GM18499 (cell line): ENCODE measurements around the gene QPRT.
"Not testable (repeated sequence)": the region's sequence is repeated elsewhere in the genome, so short reads cannot be mapped to it uniquely, and the experiment has no call there.

Experiments used
- ATAC-seq: cut with Tn5 transposase; IDR thresholded peaks from one replicate; pipeline ENCODE4 v1.9.1; 2021; ENCODE audit warnings: moderate number of reproducible peaks; ENCODE audit not compliant: insufficient read depth, unreplicated experiment

QPRT gene

DNA sequence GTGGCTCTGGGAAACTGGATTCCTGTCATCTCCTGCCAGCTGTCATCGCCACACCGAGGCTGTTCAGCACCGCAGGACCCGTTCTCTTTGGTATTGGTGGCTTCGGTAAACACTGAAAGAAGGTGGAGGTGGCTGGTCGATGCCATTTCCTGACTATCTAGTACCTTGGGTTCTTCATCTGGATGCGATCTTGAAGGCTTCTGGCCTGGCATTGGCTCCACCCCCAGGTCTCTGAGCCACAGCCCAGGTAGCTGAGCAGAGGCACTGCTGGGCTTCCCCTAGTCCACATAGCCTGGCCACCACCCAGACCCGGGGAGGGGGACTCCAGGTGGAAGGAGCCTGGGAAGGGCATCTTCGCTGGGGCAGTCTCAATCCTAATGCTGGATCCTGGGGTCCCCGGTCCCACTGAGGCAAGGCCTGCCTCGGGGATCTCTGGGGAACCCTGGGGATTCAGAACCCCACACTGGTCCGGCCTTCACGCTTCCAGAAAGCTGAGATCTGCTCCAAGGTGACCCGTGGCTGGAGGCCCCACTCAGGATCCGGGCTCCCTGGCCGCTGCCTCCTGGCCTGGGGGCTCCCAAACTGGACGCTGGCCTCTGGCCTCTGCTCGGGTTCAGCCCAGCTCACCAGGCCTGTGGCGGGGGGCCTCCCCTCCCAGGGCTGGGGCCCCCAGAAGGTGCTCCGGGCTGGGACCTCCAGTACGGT lies 65.0 kb downstream of the QPRT start:
- ATAC-seq = no peak

DNA sequence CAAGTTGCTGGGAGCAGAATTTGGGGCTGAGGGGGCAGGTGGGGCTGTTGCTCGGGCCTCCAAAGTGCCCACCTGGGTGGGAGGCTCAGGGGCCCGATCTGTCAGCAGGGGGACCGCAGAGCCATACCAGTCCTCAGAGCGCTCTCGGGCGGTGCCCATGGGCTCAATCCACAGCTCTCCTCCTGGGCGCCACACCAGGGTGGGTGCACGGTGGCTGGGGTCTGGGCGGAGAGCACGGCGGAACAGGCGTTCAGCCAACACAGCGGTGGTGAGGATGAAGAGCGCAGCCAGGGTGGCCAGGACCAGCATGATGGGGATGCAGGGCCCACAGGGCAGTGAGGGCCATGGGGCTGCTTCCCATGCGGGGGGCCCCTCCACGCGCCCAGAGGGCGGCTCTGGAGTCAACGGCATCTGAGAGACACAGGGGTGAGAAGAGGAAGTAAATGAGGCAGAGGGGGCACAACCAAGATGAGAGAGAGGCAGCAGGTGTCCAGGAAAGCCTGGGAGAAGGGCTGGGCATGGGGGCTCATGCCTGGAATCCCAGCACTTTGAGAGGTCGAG lies 65.6 kb downstream of the QPRT start:
- no peak for ATAC-seq

DNA sequence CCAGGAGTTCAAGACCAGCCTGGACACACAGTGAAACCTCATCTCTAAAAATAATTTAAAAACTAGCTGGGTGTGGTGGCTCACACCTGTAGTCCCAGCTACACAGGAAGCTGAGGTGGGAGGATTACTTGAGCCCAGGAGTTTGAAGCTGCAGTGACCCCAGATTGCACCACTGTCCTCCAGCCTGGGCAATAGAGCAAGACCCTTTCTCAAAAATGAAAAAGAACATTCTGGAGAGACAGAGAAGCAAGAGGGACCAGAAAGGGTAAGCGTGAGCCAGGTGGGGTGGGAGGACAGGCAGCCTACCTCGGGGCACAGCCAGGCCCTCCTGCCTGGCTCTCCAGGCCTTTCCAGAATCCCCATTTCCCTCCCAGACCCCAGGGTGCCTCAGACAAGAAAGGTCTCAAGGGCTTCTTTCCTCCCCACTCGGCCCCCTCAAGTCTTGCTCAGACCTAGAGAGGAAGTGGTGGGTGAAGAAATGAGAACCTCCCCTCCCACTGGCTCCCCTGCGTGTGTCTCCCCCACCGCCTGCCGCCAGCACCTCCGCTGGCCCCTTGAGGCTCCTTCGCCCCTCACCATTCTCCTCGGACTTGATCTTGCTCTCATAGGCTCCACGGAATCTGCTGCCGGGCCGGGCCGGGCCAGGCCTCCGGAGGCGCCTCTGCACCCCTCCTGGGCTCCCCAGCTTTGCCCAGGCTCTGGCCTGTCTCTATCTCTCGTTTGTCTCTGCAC lies 66.3 kb downstream of the QPRT start:
- ATAC-seq = no peak

DNA sequence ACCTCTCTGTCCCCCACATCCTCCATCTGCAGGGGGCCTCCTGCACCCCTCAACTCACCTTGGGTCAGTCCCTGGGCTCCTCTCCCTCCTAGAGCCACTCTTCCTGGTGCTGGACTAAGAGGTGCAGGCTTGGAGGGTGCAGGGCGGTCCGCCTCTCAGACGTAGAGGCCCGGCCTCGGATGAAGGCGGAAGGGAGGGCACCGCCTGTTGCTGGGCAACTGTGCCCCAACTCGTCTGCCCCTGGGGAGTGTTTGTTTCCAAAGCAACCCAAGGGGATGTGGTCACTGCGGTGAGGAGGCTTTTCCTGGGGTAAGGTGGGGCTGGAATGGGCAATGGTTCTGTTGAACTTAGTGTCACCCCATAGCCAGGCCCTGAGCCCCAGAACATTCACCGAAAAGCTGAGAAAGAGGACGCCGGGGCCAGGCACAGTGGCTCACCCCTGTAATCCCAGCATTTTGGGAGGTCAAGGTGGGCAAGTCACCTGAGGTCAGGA lies 66.9 kb downstream of the QPRT start, which contains the start of gene C16orf54:
C16orf54 (minus strand) TSS at position 138 of the 493 bp plus-strand sequence. CDS start 1,039 bp downstream, outside the sequence.
- no peak for ATAC-seq

DNA sequence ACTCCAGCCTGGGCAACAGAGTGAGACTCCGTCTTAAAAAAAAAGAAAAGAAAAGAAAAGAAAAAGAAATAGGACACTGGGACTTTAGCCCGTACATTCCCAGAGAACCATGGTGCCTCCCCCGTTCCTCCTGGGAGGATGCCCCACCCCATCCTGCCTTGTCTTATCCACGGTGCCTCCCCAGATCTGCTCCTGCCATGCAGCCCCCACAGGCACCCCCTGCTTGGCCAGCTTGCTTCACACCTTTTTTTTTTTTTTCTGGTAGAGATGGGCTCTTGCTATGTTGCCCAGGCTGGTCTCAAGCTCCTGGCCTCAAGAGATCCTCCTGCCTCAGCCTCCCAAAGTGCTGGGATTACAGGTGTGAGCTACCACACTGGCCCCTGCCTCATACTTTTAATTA lies 67.5 kb downstream of the QPRT start:
- not testable (repeated sequence) for ATAC-seq
